Activated CD4-positive, alpha-beta T cell treated with anti-CD3 and anti-CD28 coated beads for 24 hours (primary cell): ENCODE data around the gene CLTA.
A peak's percentile ranks its signal among the peaks of the same experiment; 100 is the strongest.
"Not testable (repeated sequence)": the region's sequence is repeated elsewhere in the genome, so short reads cannot be mapped to it uniquely, and the experiment has no call there.

ENCODE experiments used
- DNase-seq, 2 donors: peaks; one replicate each; pipeline ENCODE4 v3.0.0-alpha.2; 2020; ENCODE audit warnings: low read depth in 2 of 2

Gene CLTA

GRCh38 chr9:36239205-36239604 is 48.5 kb downstream of the CLTA start:
- DNase-seq = not testable (repeated sequence)

GRCh38 chr9:36239675-36240074 is 49.0 kb downstream of the CLTA start:
- not testable (repeated sequence) for DNase-seq

DNA sequence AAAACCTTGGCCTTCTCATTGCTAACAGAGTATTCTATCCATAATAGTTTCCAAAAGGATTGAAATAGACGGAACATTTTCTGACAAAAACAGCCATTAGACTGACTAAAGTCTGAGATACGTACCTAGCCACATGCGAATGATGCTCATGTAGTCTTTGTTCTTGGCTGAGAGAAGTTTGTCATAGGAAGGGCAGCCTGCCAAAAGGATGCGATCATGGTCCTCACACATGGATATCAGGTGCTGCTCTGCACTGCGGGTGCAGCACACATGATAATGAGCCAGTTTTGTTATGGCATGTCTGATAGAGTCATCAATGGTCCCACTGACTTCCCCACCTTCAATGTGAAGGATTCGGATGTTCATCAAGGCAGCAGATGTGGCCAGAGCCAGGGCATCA is 55.2 kb downstream of the CLTA start:
- no peak for DNase-seq

GRCh38 chr9:36247356-36247755 is 56.6 kb downstream of the CLTA start:
- no peak for DNase-seq

GRCh38 chr9:36248061-36248460 is 57.3 kb downstream of the CLTA start:
- DNase-seq = not testable (repeated sequence)

DNA sequence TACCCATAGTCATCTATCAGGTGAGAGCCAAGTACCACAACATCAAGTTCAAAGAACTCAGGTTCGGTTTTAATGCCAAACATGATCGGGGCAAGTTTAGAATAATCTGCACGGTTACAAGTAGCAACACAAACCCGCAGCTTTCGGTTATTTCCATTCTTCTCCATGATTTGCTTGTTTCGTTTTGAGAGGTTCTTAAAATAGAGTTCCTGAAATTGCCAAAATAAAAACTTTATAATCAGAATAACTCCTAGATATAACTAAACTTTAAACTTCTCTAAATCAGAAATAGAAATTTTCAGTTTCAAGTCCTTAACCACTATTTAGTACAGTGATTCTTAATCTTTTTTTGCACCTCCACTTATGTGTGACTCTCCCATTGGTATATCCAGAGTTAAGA is 58.5 kb downstream of the CLTA start:
- DNase-seq = no peak

- no peak for DNase-seq
Observed at GRCh38 chr9:36250079-36250478, 59.4 kb downstream of the CLTA start.

GRCh38 chr9:36251428-36251827 is 60.7 kb downstream of the CLTA start:
- no peak for DNase-seq

DNA sequence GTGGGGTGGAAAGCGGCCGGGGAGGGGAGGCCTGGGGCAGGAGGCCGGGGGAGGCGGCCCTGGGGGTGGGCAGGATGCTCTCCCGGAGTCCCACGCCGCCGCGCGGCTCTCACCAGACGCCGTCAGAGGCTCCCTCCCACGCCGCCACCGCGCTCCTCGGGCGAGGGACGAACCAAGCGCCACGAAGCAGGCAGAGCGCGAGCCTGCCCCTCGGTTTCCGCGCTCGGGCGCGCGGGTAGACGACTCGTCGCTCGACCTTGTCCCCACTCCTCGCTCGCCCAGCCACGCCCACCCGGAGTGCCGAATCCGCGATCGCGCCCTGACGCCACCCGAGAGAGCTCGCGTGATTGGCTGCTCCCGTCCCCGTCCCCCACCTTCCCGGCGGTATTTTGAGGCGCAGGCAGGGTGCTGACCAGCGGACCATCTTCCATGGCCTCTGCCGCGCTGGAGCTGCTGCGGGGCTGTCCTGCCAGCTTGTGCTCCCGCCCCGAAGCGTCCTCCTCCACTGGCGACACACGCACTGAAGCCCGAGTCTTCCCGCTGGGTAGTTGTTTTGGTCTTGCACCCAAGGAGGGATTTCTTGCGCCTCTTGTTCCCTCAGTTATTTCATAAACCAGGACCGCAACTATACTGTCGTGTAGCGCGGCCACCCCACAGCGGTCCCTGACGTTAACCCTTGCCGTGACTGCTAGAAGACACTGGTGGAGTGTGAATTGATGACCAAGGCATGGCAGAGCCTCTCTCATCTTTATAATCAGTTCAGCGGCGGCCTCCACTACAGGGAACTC is 67.7 kb downstream of the CLTA start, which contains the start of gene GNE:
GNE (minus strand) TSS at position 241 of the 788 bp plus-strand sequence. CDS start 9,093 bp downstream, outside the sequence.
- peak; percentile 94 to 97 for DNase-seq

DNA sequence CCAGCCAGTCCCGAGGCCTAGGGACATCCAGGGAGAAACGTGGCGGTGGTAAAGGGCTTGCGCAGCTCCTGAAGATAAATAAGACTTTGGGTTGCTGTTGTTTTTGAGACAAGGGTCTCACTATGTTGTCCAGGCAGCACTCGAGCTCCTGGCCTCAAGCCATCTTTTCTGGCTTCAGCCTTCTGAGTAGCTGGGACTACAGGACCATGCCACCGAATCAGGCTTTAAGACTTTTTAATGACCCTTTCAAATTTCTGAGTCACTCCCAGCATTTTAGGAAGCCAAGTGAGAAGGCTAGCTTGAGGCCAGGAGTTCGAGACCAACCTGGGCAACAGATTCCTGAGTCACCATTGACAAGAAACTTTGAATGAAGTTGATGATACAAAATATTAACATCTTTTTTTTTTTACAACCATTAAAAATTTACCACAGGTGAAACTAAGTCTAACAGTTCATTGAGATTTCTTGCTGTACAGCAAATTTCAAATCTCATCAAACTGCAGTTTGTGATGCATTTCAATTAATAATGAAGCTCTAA is 68.3 kb downstream of the CLTA start:
- DNase-seq = no peak
